Spleen (tissue), 11 donors: Measurements from ENCODE around the gene CCM2L. TPM values are rescaled to one million over a fixed set of nuclear protein-coding genes. Genes with fewer than 3 reads are reported as not detected.
"Not testable (repeated sequence)": the region's sequence is repeated elsewhere in the genome, so short reads cannot be mapped to it uniquely, and the experiment has no call there.

ENCODE experiments used
- DNase-seq: peaks from one replicate; pipeline ENCODE4 v3.0.0-alpha.2; 2020
- H3K27ac ChIP-seq, 8 donors: fragments of 200-600 bp; sonication (generic) in 7 of 8; 1 replicate in 4 of 8; 2 replicates in 4 of 8; pipeline versions ENCODE4 v1.5.0 to v1.8.0; 2016 to 2021; ENCODE audit warnings: inconsistent platforms in 4 of 8, mild to moderate bottlenecking in 4 of 8, moderate library complexity in 1 of 8
- H3K27me3 ChIP-seq, 7 donors: fragments of 200-600 bp; sonication (generic) in 6 of 7; replicated peaks in 1 of 7; 1 replicate in 4 of 7; 2 replicates in 3 of 7; pipeline versions ENCODE4 v1.5.0 to v1.8.0; 2016 to 2021; ENCODE audit warnings: inconsistent platforms in 3 of 7, mild to moderate bottlenecking in 1 of 7
- H3K36me3 ChIP-seq, 6 donors: fragments of 200-600 bp; sonication (generic) in 5 of 6; 1 replicate in 4 of 6; 2 replicates in 2 of 6; pipeline versions ENCODE4 v1.5.0 to v1.8.0; 2016 to 2021; ENCODE audit warnings: inconsistent platforms in 2 of 6
- H3K4me1 ChIP-seq, 6 donors: fragments of 200-600 bp; sonication (generic) in 5 of 6; 1 replicate in 3 of 6; 2 replicates in 3 of 6; pipeline versions ENCODE4 v1.5.0 to v1.8.0; 2016 to 2021; ENCODE audit warnings: inconsistent platforms in 3 of 6
- H3K4me3 ChIP-seq, 8 donors: fragments of 200-600 bp; sonication (generic) in 7 of 8; 1 replicate in 4 of 8; 2 replicates in 4 of 8; pipeline versions ENCODE4 v1.5.0 to v1.8.0; 2016 to 2021; ENCODE audit warnings: inconsistent platforms in 4 of 8, mild to moderate bottlenecking in 4 of 8, moderate library complexity in 2 of 8
- H3K9me3 ChIP-seq, 8 donors: fragments of 200-600 bp; sonication (generic) in 7 of 8; 1 replicate in 4 of 8; 2 replicates in 4 of 8; pipeline versions ENCODE4 v1.5.0 to v1.8.0; 2016 to 2021; ENCODE audit warnings: inconsistent platforms in 4 of 8
- CTCF ChIP-seq, 11 experiments: fragments of 200-600 bp in 7 of 11; fragments of 450-650 bp in 4 of 11; sonication (generic) in 4 of 11; IDR thresholded peaks in 8 of 11; conservative IDR thresholded peaks in 3 of 11; 1 replicate in 7 of 11; 2 replicates in 4 of 11; pipeline versions ENCODE4 v1.4.0 to v1.8.0; 2016 to 2021; ENCODE audit warnings: antibody characterized with exemption in 11 of 11, inconsistent platforms in 4 of 11, mild to moderate bottlenecking in 1 of 11
- POLR2A ChIP-seq, 3 donors: fragments of 450-650 bp; IDR thresholded peaks; one replicate each; pipeline ENCODE4 v1.5.1; 2017; ENCODE audit warnings: antibody characterized with exemption in 3 of 3, mild to moderate bottlenecking in 1 of 3
- POLR2AphosphoS5 ChIP-seq, 3 donors: sonication (generic); formaldehyde crosslinking; IDR thresholded peaks; one replicate each; pipeline ENCODE4 v1.5.1; 2017; ENCODE audit warnings: antibody characterized with exemption in 3 of 3
- WGBS, 5 donors: extraction: QIAGEN DNeasy Blood & Tissue Kit in 3 of 5; methylation state at CpG; one replicate each; pipeline versions ENCODE4 v1.1.5 to v1.1.7; 2013 to 2018; 5-methylcytosine and 5-hydroxymethylcytosine counted together
- intact Hi-C: fragments of 100-400 bp; cut with DNase I; formaldehyde crosslinking; loops from one replicate; pipeline ENCODE4 v1.15.0; 2023; ENCODE audit warnings: low total_unique reads
- polyA plus RNA-seq, 3 donors: library from polyadenylated mRNA; stranded (reverse); fragments of 200-250 nt; gene quantifications; one replicate each; pipeline ENCODE4 v1.2.1, GENCODE V29; 2013
- total RNA-seq, 7 donors: library from RNA; depleted of rRNA in 3 of 7; stranded (reverse); fragments of >200 nt in 3 of 7; fragmentation: NEBNext Ultra II Directional in 4 of 7; extraction: Animal tissue kit (Norgen Biotek cat#: 25700) in 4 of 7; gene quantifications; one replicate each; pipeline versions ENCODE4 v1.1.0 to v1.2.1, GENCODE V29; 2016 to 2021
- donor health status: healthy with polysubstance abuse.
- donor health status: DM: no; HTN: no; CAD: no; lungs with moderate emphysema.
- donor health status: DM: no; HTN: no; CAD: no.
- donor health status: Bipolar disorder and iron deficiency.
- donor health status: healthy.
- donor health status: DM: no; HTN: no; CAD: no.
- donor health status: DM: yes; HTN: yes; CAD: no.

Gene CCM2L
- total and polyA plus RNA-seq, 10 donors, result 27.6 to 186 (median 135) TPM

GRCh38 chr20:32031007-32031958, 21.0 kb downstream of the CCM2L start:
- TF ChIP-seq POLR2A (IDR thresholded peaks at IDR 0.05) (no peak), CTCF (IDR thresholded peaks at IDR 0.05 in 8 of 11, conservative IDR thresholded peaks at IDR 0.05 in 3 of 11) (peak; percentile 89 to 97 (median 95)), POLR2AphosphoS5 (IDR thresholded peaks at IDR 0.05) (peak; percentile 2 to 83 (median 78))
- WGBS, 5 donors, result 19 to 35% (median 24%) methylated on average over 38 to 59 of the region's 59 CpGs

GRCh38 chr20:32033316-32033715, 23.1 kb downstream of the CCM2L start:
- no peak for TF ChIP-seq POLR2AphosphoS5 (IDR thresholded peaks at IDR 0.05)
- H3K27me3 ChIP-seq, result peaks cover 0 to 29% (median 0%) of the 10 kb centered on the region in 7 donors
- DNase-seq, result no peak
- 14 to 55% (median 29%) methylated on average over 2 of the region's 2 CpGs for WGBS, 5 donors
- intact Hi-C loops, result loop anchor here (2.0 to 5.0 kb wide), 2 partner anchors 59 to 181 kb away; no protein-coding TSS in a partner anchor
- H3K27ac ChIP-seq, result peak overlapping the region in 7 of 8 donors; percentile 63 to 91 (median 81)
- peaks cover 0 to 29% (median 1%) of the 10 kb centered on the region in 6 donors for H3K36me3 ChIP-seq
- peaks cover 21 to 91% (median 60%) of the 10 kb centered on the region in 6 donors for H3K4me1 ChIP-seq
- H3K9me3 ChIP-seq, result no peaks in the 10 kb centered on the region
- no peak overlapping the region for H3K4me3 ChIP-seq

More at GRCh38 chr20:32031007-32031958, 21.0 kb downstream of the CCM2L start:
- Histone ChIP-seq H3K27ac (peak overlapping the region in 5 of 8 donors; percentile 17 to 91 (median 52)), H3K4me1 (peaks cover 21 to 71% (median 58%) of the 10 kb centered on the region in 6 donors), H3K9me3 (no peaks in the 10 kb centered on the region), H3K36me3 (peaks cover 0 to 46% (median 1%) of the 10 kb centered on the region in 6 donors), H3K27me3 (peaks cover 0 to 29% (median 0%) of the 10 kb centered on the region in 7 donors), H3K4me3 (peak overlapping the region; percentile 4 to 62 (median 26))
- intact Hi-C loops, result loop anchor here (5.0 kb wide), 1 partner anchor 61 kb away; no protein-coding TSS in a partner anchor
- peak; percentile 90 for DNase-seq

GRCh38 chr20:32033721-32034120, 23.5 kb downstream of the CCM2L start:
- H3K27me3 ChIP-seq, result peaks cover 0 to 29% (median 0%) of the 10 kb centered on the region in 7 donors
- not testable (repeated sequence) for DNase-seq, H3K9me3 ChIP-seq
- peak overlapping the region in 7 of 8 donors; percentile 63 to 91 (median 81) for H3K27ac ChIP-seq
- peak in 2 of 3 donors; percentile 15 to 36 for TF ChIP-seq POLR2AphosphoS5 (IDR thresholded peaks at IDR 0.05)
- H3K4me1 ChIP-seq, result peaks cover 21 to 95% (median 62%) of the 10 kb centered on the region in 6 donors
- intact Hi-C loops, result loop anchor here (2.0 to 5.0 kb wide), 2 partner anchors 59 to 181 kb away; no protein-coding TSS in a partner anchor
- H3K36me3 ChIP-seq, result peaks cover 0 to 25% (median 1%) of the 10 kb centered on the region in 6 donors
- 48 to 84% (median 65%) methylated on average over 3 of the region's 3 CpGs for WGBS, 5 donors
- H3K4me3 ChIP-seq, result peak overlapping the region in 1 of 8 donors; percentile 34

GRCh38 chr20:32034581-32035425, 24.6 kb downstream of the CCM2L start:
- Histone ChIP-seq H3K27me3 (peaks cover 0 to 29% (median 0%) of the 10 kb centered on the region in 7 donors), H3K4me1 (peaks cover 23 to 100% (median 69%) of the 10 kb centered on the region in 6 donors), H3K27ac (peak overlapping the region in 7 of 8 donors; percentile 63 to 91 (median 81)), H3K9me3 (no peaks in the 10 kb centered on the region), H3K4me3 (peak overlapping the region in 1 of 8 donors; percentile 34), H3K36me3 (peaks cover 0 to 14% (median 1%) of the 10 kb centered on the region in 6 donors)
- 12 to 42% (median 21%) methylated on average over 9 of the region's 9 CpGs for WGBS, 5 donors
- no peak for DNase-seq
- intact Hi-C loops, result loop anchor here (5.0 kb wide), 1 partner anchor 57 kb away; no protein-coding TSS in a partner anchor
- TF ChIP-seq POLR2A (IDR thresholded peaks at IDR 0.05), result no peak
- TF ChIP-seq CTCF (IDR thresholded peaks at IDR 0.05 in 8 of 11, conservative IDR thresholded peaks at IDR 0.05 in 3 of 11), result peak in 8 of 11 experiments; percentile 11 to 57 (median 46)
- peak in 2 of 3 donors; percentile 40 to 56 for TF ChIP-seq POLR2AphosphoS5 (IDR thresholded peaks at IDR 0.05)
